ENCODE results near the gene PRELP.
A peak's percentile ranks its signal among the peaks of the same experiment; 100 is the strongest.
"Not testable (repeated sequence)": the region's sequence is repeated elsewhere in the genome, so short reads cannot be mapped to it uniquely, and the experiment has no call there.

The PRELP gene

DNA sequence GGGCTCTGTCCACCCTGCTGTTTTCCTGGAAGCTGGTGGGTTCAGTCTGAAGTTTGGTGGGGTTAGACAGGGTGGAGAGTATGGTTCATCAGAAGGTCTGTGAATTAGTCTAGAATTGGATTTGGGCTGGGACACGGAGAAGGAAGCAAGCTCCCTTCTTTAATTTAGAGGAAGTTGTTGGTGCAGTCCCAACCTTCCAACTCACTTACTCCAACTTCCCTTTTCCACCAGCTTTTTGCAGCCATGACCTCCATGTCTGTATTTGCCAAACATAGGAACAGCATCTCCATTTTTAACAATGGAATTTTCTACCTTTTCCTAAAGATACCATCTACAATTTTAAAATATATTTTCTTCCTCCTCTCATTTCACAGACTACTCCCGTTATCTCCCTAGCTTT lies 28.5 kb upstream of the PRELP start:
- no peak overlapping the region for H3K9ac ChIP-seq (ENCODE audit: insufficient read length, low read depth)
- H3K36me3 ChIP-seq (ENCODE audit: insufficient read depth, insufficient read length, low read length), result no peaks in the 10 kb centered on the region
- no peak for DNase-seq (ENCODE audit: low read depth, low spot score)
- H3K9me3 ChIP-seq (ENCODE audit: insufficient read depth, low read length), result peaks cover 21% of the 10 kb centered on the region
- peaks cover 11% of the 10 kb centered on the region for H3K4me1 ChIP-seq (ENCODE audit: insufficient read depth, insufficient read length)
- TF ChIP-seq YY1 (IDR thresholded peaks at IDR 0.05; ENCODE audit: insufficient read depth, insufficient read length) (no peak), SUZ12 (IDR thresholded peaks at IDR 0.05; ENCODE audit: extremely low read depth, insufficient read depth, insufficient read length) (no peak), ZNF274 (IDR thresholded peaks at IDR 0.05; ENCODE audit: low read depth, low read length) (no peak)
- no peak overlapping the region for H3K4me3 ChIP-seq (ENCODE audit: insufficient read length, low read depth)
- H3K27me3 ChIP-seq (ENCODE audit: insufficient read depth, insufficient read length), result no peaks in the 10 kb centered on the region

DNA sequence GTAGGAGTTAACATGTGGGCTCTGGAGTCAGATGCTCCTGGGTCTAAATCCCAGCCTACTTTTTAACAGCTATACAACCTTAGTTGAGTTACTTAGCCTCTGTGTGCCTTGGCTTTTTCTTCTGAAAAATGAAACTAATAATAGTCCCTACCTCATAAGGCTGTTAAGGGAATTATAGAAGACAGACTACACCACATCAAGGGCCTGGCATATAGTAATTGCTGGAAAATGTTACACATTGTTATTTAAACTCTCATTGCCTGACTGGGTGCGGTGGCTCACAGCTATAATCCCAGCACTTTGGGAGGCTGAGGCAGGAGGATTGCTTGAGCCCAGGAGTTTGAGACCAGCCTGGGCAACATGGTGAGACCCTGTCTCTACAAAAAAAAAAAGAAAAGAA lies 28.0 kb upstream of the PRELP start:
- not testable (repeated sequence) for DNase-seq (ENCODE audit: low read depth, low spot score); H3K27me3 ChIP-seq (ENCODE audit: insufficient read depth, insufficient read length)
- peaks cover 10% of the 10 kb centered on the region for H3K4me1 ChIP-seq (ENCODE audit: insufficient read depth, insufficient read length)

DNA sequence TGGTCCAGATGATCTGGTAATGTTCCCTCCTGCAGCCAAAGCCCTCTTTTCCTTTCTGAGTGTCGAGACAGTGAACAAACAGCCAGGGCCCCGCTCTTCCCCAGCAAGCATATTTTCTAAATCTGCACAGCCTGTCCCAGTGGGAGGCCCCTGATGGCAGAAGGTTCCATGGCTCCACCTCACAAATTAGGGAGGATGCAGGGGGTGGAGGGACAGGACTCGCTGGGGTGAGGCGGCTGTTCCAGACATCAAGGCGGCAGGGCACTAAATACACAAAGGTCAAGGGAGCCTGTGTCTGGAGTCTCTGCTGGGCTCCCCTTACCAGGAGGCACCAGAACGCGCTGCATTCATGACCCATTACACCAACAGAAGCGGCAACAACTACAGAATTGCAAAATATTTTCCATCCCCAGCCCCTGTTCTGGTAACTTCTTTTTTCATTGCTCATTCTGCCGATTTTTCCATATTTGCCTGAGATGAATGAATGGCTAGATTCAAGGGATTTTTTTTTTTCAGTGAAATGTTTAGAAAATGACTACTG lies 27.0 kb upstream of the PRELP start:
- Histone ChIP-seq H3K9me3 (ENCODE audit: insufficient read depth, low read length) (peaks cover 21% of the 10 kb centered on the region), H3K4me3 (ENCODE audit: insufficient read length, low read depth) (no peak overlapping the region), H3K36me3 (ENCODE audit: insufficient read depth, insufficient read length, low read length) (no peaks in the 10 kb centered on the region), H3K4me1 (ENCODE audit: insufficient read depth, insufficient read length) (peaks cover 9% of the 10 kb centered on the region), H3K27me3 (ENCODE audit: insufficient read depth, insufficient read length) (no peaks in the 10 kb centered on the region), H3K9ac (ENCODE audit: insufficient read length, low read depth) (no peak overlapping the region)
- TF ChIP-seq ZNF274 (IDR thresholded peaks at IDR 0.05; ENCODE audit: low read depth, low read length), result no peak
- TF ChIP-seq YY1 (IDR thresholded peaks at IDR 0.05; ENCODE audit: insufficient read depth, insufficient read length), result peak; percentile 10
- no peak for TF ChIP-seq SUZ12 (IDR thresholded peaks at IDR 0.05; ENCODE audit: extremely low read depth, insufficient read depth, insufficient read length)
- no peak for DNase-seq (ENCODE audit: low read depth, low spot score)

More for the DNA sequence above, 28.0 kb upstream of the PRELP start:
- not testable (repeated sequence) for H3K36me3 ChIP-seq (ENCODE audit: insufficient read depth, insufficient read length, low read length); H3K4me3 ChIP-seq (ENCODE audit: insufficient read length, low read depth); H3K9ac ChIP-seq (ENCODE audit: insufficient read length, low read depth)
- H3K9me3 ChIP-seq (ENCODE audit: insufficient read depth, low read length), result peaks cover 21% of the 10 kb centered on the region

DNA sequence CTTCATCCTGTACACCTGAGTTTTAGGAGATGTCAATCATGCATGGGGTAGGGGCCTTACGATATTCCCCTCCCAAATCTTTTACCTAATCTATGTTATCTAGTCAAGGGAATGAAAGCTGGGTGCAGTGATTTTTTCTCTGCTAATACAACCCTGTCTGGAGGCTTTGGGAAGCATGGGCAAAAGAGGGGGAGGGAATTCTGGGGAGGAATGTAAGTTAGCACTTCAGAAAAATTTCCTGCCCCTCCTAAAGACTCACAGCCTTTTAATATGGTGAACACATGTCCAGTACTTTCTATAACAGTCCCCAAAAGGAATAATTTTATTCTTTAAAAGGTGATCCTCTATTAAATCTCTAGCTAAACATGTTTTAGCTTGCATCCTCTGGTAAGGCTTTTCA lies 25.6 kb upstream of the PRELP start:
- H3K9ac ChIP-seq (ENCODE audit: insufficient read length, low read depth), result no peak overlapping the region
- no peaks in the 10 kb centered on the region for H3K27me3 ChIP-seq (ENCODE audit: insufficient read depth, insufficient read length)
- peaks cover 14% of the 10 kb centered on the region for H3K9me3 ChIP-seq (ENCODE audit: insufficient read depth, low read length)
- TF ChIP-seq YY1 (IDR thresholded peaks at IDR 0.05; ENCODE audit: insufficient read depth, insufficient read length) (no peak), SUZ12 (IDR thresholded peaks at IDR 0.05; ENCODE audit: extremely low read depth, insufficient read depth, insufficient read length) (no peak), ZNF274 (IDR thresholded peaks at IDR 0.05; ENCODE audit: low read depth, low read length) (no peak)
- H3K4me1 ChIP-seq (ENCODE audit: insufficient read depth, insufficient read length), result peaks cover 10% of the 10 kb centered on the region
- no peak for DNase-seq (ENCODE audit: low read depth, low spot score)
- H3K36me3 ChIP-seq (ENCODE audit: insufficient read depth, insufficient read length, low read length), result no peaks in the 10 kb centered on the region
- H3K4me3 ChIP-seq (ENCODE audit: insufficient read length, low read depth), result no peak overlapping the region

DNA sequence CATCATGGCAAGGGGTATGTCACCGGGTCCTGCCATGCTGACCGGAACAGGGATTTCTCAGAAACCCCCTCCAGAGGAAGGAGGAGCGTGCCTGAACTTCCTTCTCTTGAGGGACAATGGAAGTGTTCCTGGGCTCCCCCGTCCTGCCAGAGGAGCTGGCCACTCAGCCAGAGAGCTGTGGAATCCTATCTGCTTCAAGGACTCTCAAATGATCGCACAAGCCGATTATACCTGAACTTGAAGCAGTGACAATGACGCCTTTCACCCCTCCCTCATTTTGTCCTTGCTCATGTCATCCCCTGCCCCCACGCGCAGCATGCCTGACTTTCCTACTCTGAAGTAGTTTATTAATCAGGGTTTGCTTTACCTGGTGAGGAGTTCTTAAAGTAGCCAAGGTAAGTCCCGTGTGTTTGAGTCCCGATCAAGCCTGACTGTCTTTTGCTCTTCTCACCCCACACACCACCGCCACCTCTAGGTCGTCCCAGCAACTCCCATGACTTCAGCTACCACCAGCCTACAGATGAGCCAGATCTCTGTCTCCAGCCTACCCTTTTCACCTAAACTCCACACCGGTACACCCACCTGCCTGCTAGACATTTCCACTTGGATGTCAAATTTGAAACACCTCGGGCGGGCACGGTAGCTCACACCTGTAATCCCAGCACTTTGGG lies 25.0 kb upstream of the PRELP start:
- Histone ChIP-seq H3K9me3 (ENCODE audit: insufficient read depth, low read length) (peaks cover 7% of the 10 kb centered on the region), H3K36me3 (ENCODE audit: insufficient read depth, insufficient read length, low read length) (no peaks in the 10 kb centered on the region), H3K4me3 (ENCODE audit: insufficient read length, low read depth) (no peak overlapping the region), H3K9ac (ENCODE audit: insufficient read length, low read depth) (no peak overlapping the region), H3K27me3 (ENCODE audit: insufficient read depth, insufficient read length) (no peaks in the 10 kb centered on the region), H3K4me1 (ENCODE audit: insufficient read depth, insufficient read length) (peaks cover 12% of the 10 kb centered on the region)
- no peak for DNase-seq (ENCODE audit: low read depth, low spot score)
- TF ChIP-seq YY1 (IDR thresholded peaks at IDR 0.05; ENCODE audit: insufficient read depth, insufficient read length) (no peak), ZNF274 (IDR thresholded peaks at IDR 0.05; ENCODE audit: low read depth, low read length) (no peak), SUZ12 (IDR thresholded peaks at IDR 0.05; ENCODE audit: extremely low read depth, insufficient read depth, insufficient read length) (no peak)

DNA sequence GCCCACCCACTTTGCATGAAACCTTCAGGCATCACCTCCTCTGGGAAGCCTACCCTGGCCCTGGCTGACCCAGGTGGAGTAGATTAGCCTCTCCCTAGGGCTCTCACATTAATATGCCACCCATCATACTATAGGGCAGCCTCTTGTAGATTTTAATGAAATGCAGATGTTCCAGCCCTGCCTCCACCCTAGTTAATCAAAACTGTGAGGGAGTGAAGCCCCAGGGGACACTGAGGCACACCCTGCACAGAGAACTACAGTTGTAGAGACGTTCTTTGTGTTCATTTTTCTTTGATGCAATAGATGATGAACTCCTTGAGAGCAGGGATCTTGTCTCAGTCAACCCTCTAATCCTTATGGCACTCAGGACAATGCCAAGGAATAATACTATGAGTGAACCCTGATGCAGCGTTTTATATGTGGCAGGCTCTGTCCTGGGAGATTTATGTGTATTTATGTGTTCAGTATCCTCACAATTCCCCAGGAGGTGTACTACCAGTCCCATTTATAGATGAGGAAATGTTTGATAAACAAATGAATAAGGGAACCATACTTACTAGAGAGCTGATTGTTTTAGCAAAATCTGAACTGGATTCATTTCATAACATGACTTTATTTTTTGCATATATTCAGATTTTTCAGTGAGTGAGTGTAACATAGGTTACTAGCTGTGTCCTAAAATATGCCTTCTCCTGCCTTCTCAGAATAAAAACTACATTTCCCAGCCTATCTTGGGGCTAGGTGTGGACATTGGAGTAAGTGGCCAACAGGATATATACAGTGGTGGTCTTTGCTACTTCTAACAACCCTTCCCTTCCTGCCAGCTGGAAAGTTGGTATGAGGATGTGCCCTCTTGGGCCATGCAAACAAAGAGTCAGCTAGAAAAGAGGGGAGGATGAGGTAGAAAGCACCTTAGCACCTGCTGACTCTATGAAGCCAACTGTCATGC lies 23.5 kb upstream of the PRELP start:
- H3K9me3 ChIP-seq (ENCODE audit: insufficient read depth, low read length), result no peaks in the 10 kb centered on the region
- DNase-seq (ENCODE audit: low read depth, low spot score), result no peak
- H3K9ac ChIP-seq (ENCODE audit: insufficient read length, low read depth), result no peak overlapping the region
- no peak overlapping the region for H3K4me3 ChIP-seq (ENCODE audit: insufficient read length, low read depth)
- H3K4me1 ChIP-seq (ENCODE audit: insufficient read depth, insufficient read length), result peaks cover 14% of the 10 kb centered on the region
- H3K27me3 ChIP-seq (ENCODE audit: insufficient read depth, insufficient read length), result no peaks in the 10 kb centered on the region
- no peaks in the 10 kb centered on the region for H3K36me3 ChIP-seq (ENCODE audit: insufficient read depth, insufficient read length, low read length)
- TF ChIP-seq SUZ12 (IDR thresholded peaks at IDR 0.05; ENCODE audit: extremely low read depth, insufficient read depth, insufficient read length) (no peak), YY1 (IDR thresholded peaks at IDR 0.05; ENCODE audit: insufficient read depth, insufficient read length) (no peak), ZNF274 (IDR thresholded peaks at IDR 0.05; ENCODE audit: low read depth, low read length) (no peak)

DNA sequence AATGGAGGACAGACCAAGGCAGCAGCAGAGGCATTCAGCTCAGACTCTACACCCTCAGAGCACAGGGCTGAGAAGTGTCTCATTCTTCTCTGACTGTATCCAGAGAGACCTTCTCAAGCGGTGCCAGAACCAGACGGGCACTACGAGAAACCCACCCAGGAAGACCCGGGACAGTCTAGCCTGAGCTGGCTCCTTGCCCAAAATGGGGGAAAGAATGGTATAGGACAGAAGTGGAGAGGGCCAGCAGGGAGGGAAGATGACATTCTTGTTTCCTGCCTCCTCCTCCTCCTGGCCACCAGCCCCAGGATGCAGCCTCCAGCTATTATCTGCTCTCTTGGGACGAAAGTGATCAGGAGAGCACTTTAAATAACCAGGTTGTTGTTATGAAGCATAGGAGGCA lies 22.6 kb upstream of the PRELP start:
- H3K27me3 ChIP-seq (ENCODE audit: insufficient read depth, insufficient read length), result no peaks in the 10 kb centered on the region
- DNase-seq (ENCODE audit: low read depth, low spot score), result no peak
- H3K4me1 ChIP-seq (ENCODE audit: insufficient read depth, insufficient read length), result peaks cover 14% of the 10 kb centered on the region
- H3K9me3 ChIP-seq (ENCODE audit: insufficient read depth, low read length), result no peaks in the 10 kb centered on the region
- H3K36me3 ChIP-seq (ENCODE audit: insufficient read depth, insufficient read length, low read length), result no peaks in the 10 kb centered on the region
- TF ChIP-seq SUZ12 (IDR thresholded peaks at IDR 0.05; ENCODE audit: extremely low read depth, insufficient read depth, insufficient read length) (no peak), ZNF274 (IDR thresholded peaks at IDR 0.05; ENCODE audit: low read depth, low read length) (no peak), YY1 (IDR thresholded peaks at IDR 0.05; ENCODE audit: insufficient read depth, insufficient read length) (no peak)
- no peak overlapping the region for H3K4me3 ChIP-seq (ENCODE audit: insufficient read length, low read depth)
- H3K9ac ChIP-seq (ENCODE audit: insufficient read length, low read depth), result no peak overlapping the region
